GM21529 (cell line): ENCODE data around the gene SYNGR4.
A peak's percentile ranks its signal among the peaks of the same experiment; 100 is the strongest.

ENCODE experiments used
- ATAC-seq: cut with Tn5 transposase; IDR thresholded peaks from one replicate; pipeline ENCODE4 v1.9.1; 2021; ENCODE audit not compliant: unreplicated experiment

SYNGR4 gene

GRCh38 chr19:48341515-48342413, 22.4 kb upstream of the SYNGR4 start:
- ATAC-seq, result no peak

GRCh38 chr19:48342414-48342738, 21.8 kb upstream of the SYNGR4 start:
- no peak for ATAC-seq

GRCh38 chr19:48342841-48343540, 21.2 kb upstream of the SYNGR4 start:
- no peak for ATAC-seq

GRCh38 chr19:48344892-48345291, 19.3 kb upstream of the SYNGR4 start:
- ATAC-seq, result no peak

GRCh38 chr19:48346191-48346590, 18.0 kb upstream of the SYNGR4 start:
- no peak for ATAC-seq

GRCh38 chr19:48348045-48348444, 16.1 kb upstream of the SYNGR4 start:
- ATAC-seq, result no peak

GRCh38 chr19:48348737-48349136, 15.4 kb upstream of the SYNGR4 start:
- ATAC-seq, result no peak

GRCh38 chr19:48350856-48351255, 13.3 kb upstream of the SYNGR4 start:
- no peak for ATAC-seq

- no peak for ATAC-seq
Observed at GRCh38 chr19:48351341-48351752, 12.8 kb upstream of the SYNGR4 start.

- ATAC-seq, result no peak
Observed at GRCh38 chr19:48353677-48354076, 10.5 kb upstream of the SYNGR4 start.

GRCh38 chr19:48354332-48354992, 9.7 kb upstream of the SYNGR4 start:
- ATAC-seq, result no peak

- no peak for ATAC-seq
Observed at GRCh38 chr19:48355365-48355954, 8.7 kb upstream of the SYNGR4 start.

GRCh38 chr19:48359123-48359522, 5.0 kb upstream of the SYNGR4 start:
- ATAC-seq, result no peak

- no peak for ATAC-seq
Observed at GRCh38 chr19:48361912-48362311, 2.3 kb upstream of the SYNGR4 start.

- peak; percentile 47 for ATAC-seq
Observed at GRCh38 chr19:48362716-48363499, 1.3 kb upstream of the SYNGR4 start.

- ATAC-seq, result peak; percentile 5
Observed at GRCh38 chr19:48363500-48363809, 712 bp upstream of the SYNGR4 start.

GRCh38 chr19:48364598-48365348, 606 bp downstream of the SYNGR4 start:
- no peak for ATAC-seq

GRCh38 chr19:48365602-48366001, 1.4 kb downstream of the SYNGR4 start:
- no peak for ATAC-seq

GRCh38 chr19:48367855-48368254, 3.7 kb downstream of the SYNGR4 start:
- no peak for ATAC-seq

GRCh38 chr19:48368936-48369335, 4.8 kb downstream of the SYNGR4 start:
- ATAC-seq, result no peak
